ENCODE results near the gene LPAR5. TPM values are rescaled to one million over a fixed set of nuclear protein-coding genes. Genes with fewer than 3 reads are reported as not detected.
"Not testable (repeated sequence)": the region's sequence is repeated elsewhere in the genome, so short reads cannot be mapped to it uniquely, and the experiment has no call there.

LPAR5 gene
- total RNA-seq, 1 donor from 2014 or later = not detected

GRCh38 chr12:6606331-6607131 is 29.2 kb downstream of the LPAR5 start:
- Mint-ChIP-seq H3K27me3 (no peaks in the 10 kb centered on the region), H3K9me3 (ENCODE audit: low read depth) (no peaks in the 10 kb centered on the region), H3K36me3 (ENCODE audit: insufficient read depth) (peaks cover 16% of the 10 kb centered on the region), H3K4me3 (ENCODE audit: low read depth) (no peak overlapping the region), H3K4me1 (ENCODE audit: low read depth) (peaks cover 30% of the 10 kb centered on the region), H3K27ac (no peak overlapping the region)
- no peak for TF ChIP-seq CTCF (IDR thresholded peaks at IDR 0.05; ENCODE audit: unreplicated experiment)
- DNase-seq (ENCODE audit: low spot score, unreplicated experiment) = peak; percentile 58

GRCh38 chr12:6605421-6606330 is 30.1 kb downstream of the LPAR5 start:
- no peak overlapping the region for H3K4me3 Mint-ChIP-seq (ENCODE audit: low read depth)
- no peak for TF ChIP-seq CTCF (IDR thresholded peaks at IDR 0.05; ENCODE audit: unreplicated experiment)
- H3K4me1 Mint-ChIP-seq (ENCODE audit: low read depth) = peaks cover 30% of the 10 kb centered on the region
- no peaks in the 10 kb centered on the region for H3K9me3 Mint-ChIP-seq (ENCODE audit: low read depth)
- peak overlapping the region; percentile 90 for H3K27ac Mint-ChIP-seq
- no peak for DNase-seq (ENCODE audit: low spot score, unreplicated experiment)
- H3K36me3 Mint-ChIP-seq (ENCODE audit: insufficient read depth) = peaks cover 24% of the 10 kb centered on the region
- no peaks in the 10 kb centered on the region for H3K27me3 Mint-ChIP-seq

- H3K36me3 Mint-ChIP-seq (ENCODE audit: insufficient read depth) = peaks cover 35% of the 10 kb centered on the region
- H3K27me3 Mint-ChIP-seq = no peaks in the 10 kb centered on the region
- no peak for DNase-seq (ENCODE audit: low spot score, unreplicated experiment)
- H3K4me3 Mint-ChIP-seq (ENCODE audit: low read depth) = no peak overlapping the region
- H3K27ac Mint-ChIP-seq = peak overlapping the region; percentile 22
- H3K9me3 Mint-ChIP-seq (ENCODE audit: low read depth) = no peaks in the 10 kb centered on the region
- TF ChIP-seq CTCF (IDR thresholded peaks at IDR 0.05; ENCODE audit: unreplicated experiment) = no peak
- H3K4me1 Mint-ChIP-seq (ENCODE audit: low read depth) = peaks cover 30% of the 10 kb centered on the region
These were observed 31.3 kb downstream of the LPAR5 start for GRCh38 chr12:6604259-6605029.

DNA sequence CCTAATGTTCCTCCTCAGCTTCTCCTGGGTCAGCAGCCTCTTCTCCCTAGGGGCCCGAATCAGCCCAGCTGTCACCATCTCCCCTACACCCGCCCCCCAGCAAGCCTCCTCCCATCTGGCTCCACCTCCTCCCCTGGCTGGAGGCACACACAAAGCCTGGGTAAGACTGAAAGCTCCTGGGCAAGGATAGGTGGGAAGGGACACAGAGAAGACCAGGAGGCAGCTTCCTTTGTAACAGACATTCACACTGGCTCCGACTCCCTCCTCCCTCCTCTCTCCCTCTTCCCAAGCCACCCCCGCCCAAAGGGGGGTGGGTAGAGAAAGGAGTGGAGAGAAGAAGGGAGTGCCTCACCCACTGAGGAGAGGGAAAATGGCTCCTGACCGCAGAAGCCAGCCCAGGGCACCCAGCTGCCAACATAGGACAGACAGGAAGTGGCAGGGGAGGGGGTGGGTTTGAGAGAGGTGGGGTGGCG is 32.6 kb downstream of the LPAR5 start:
- Mint-ChIP-seq H3K27ac (no peak overlapping the region), H3K36me3 (ENCODE audit: insufficient read depth) (peaks cover 40% of the 10 kb centered on the region), H3K4me1 (ENCODE audit: low read depth) (peaks cover 30% of the 10 kb centered on the region), H3K27me3 (no peaks in the 10 kb centered on the region), H3K9me3 (ENCODE audit: low read depth) (no peaks in the 10 kb centered on the region), H3K4me3 (ENCODE audit: low read depth) (no peak overlapping the region)
- no peak for DNase-seq (ENCODE audit: low spot score, unreplicated experiment)
- TF ChIP-seq CTCF (IDR thresholded peaks at IDR 0.05; ENCODE audit: unreplicated experiment) = no peak

DNA sequence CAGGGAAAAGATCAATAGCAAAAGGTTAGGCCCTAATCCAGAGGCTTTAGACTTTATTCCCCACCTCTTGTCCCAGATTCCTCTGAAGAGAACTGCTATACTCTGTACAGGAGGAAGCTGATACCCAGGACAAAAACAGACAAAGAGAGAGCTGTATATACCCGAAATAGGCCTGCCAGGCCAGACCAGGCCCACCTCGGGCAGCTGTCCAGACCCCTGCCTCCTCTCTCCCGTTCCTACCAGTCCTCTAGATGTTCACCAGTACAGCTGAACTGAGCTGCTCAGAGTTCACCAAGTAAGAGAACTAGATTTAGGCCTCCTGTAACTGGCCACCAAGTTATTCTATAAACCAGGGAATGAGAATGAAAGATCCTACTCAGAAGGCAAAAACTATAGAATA is 33.2 kb downstream of the LPAR5 start:
- H3K36me3 Mint-ChIP-seq (ENCODE audit: insufficient read depth) = peaks cover 46% of the 10 kb centered on the region
- no peak overlapping the region for H3K4me3 Mint-ChIP-seq (ENCODE audit: low read depth)
- H3K27me3 Mint-ChIP-seq = no peaks in the 10 kb centered on the region
- H3K9me3 Mint-ChIP-seq (ENCODE audit: low read depth) = no peaks in the 10 kb centered on the region
- no peak for TF ChIP-seq CTCF (IDR thresholded peaks at IDR 0.05; ENCODE audit: unreplicated experiment)
- DNase-seq (ENCODE audit: low spot score, unreplicated experiment) = no peak
- no peak overlapping the region for H3K27ac Mint-ChIP-seq
- peaks cover 30% of the 10 kb centered on the region for H3K4me1 Mint-ChIP-seq (ENCODE audit: low read depth)

GRCh38 chr12:6595673-6596072 is 40.1 kb downstream of the LPAR5 start:
- not testable (repeated sequence) for H3K4me3 Mint-ChIP-seq (ENCODE audit: low read depth); H3K4me1 Mint-ChIP-seq (ENCODE audit: low read depth); DNase-seq (ENCODE audit: low spot score, unreplicated experiment); H3K9me3 Mint-ChIP-seq (ENCODE audit: low read depth); H3K27me3 Mint-ChIP-seq
- Mint-ChIP-seq H3K27ac (peak overlapping the region; percentile 22), H3K36me3 (ENCODE audit: insufficient read depth) (peaks cover 71% of the 10 kb centered on the region)

All from progenitor cell of endocrine pancreas (in vitro differentiated cells).